Erythroblast (primary cell): ENCODE data around the gene NOD2.

Experiments
- GATA1 ChIP-seq: IDR thresholded peaks from 2 replicates; pipeline ENCODE4 v1.6.1; 2011; ENCODE audit warnings: low read depth, mild to moderate bottlenecking, control low read depth, low read length, moderate library complexity
- POLR2A ChIP-seq: IDR thresholded peaks from 2 replicates; pipeline ENCODE4 v1.6.1; 2011; ENCODE audit warnings: mild to moderate bottlenecking, low read length

DNA sequence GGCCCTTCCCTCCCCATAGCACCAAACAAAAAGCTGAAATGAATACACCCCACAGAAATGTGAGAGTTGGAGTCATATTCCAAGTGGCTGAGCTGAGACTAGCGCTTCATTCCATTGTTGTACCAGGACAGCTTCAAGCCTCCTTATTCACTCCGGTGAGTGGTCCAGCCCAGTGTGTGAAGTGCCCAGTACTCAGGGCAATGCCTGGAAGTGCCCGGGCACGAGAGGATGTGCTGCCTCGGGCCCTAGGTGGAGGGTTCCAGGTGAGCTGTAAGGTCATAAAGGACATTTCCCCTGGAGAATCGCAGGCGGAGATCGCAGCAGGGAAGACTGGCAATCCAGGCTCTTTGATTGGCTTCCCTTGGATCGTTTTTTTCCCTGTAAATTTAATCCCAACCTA, 43.0 kb downstream of the NOD2 start:
- TF ChIP-seq POLR2A (no peak), GATA1 (no peak)
